Liver (tissue), 9 donors: ENCODE results near the gene EIF4G3. TPM values are rescaled to one million over a fixed set of nuclear protein-coding genes. Genes with fewer than 3 reads are reported as not detected.

ENCODE experiments used
- DNase-seq: peaks from one replicate; pipeline ENCODE4 v3.0.0-alpha.2; 2017; ENCODE audit warnings: low spot score
- H3K27ac ChIP-seq, 2 donors: one replicate each; pipeline ENCODE4 v1.7.0; 2013; ENCODE audit warnings: inconsistent platforms in 2 of 2, low read length in 2 of 2, control low read depth in 1 of 2, low read depth in 1 of 2, mild to moderate bottlenecking in 1 of 2
- H3K27me3 ChIP-seq, 4 donors: one replicate each; pipeline versions ENCODE4 v1.6.1 to v1.7.0; 2013; ENCODE audit warnings: low read length in 3 of 4, inconsistent platforms in 1 of 4, mild to moderate bottlenecking in 1 of 4, moderate library complexity in 1 of 4; ENCODE audit not compliant: control insufficient read depth in 4 of 4, insufficient read depth in 4 of 4
- H3K36me3 ChIP-seq, 4 donors: one replicate each; pipeline versions ENCODE4 v1.6.1 to v1.7.0; 2013; ENCODE audit warnings: low read length in 3 of 4, mild to moderate bottlenecking in 3 of 4, low read depth in 1 of 4, moderate library complexity in 1 of 4; ENCODE audit not compliant: control insufficient read depth in 4 of 4, insufficient read depth in 3 of 4
- H3K4me1 ChIP-seq, 4 donors: one replicate each; pipeline versions ENCODE4 v1.6.1 to v1.7.0; 2013; ENCODE audit warnings: low read length in 3 of 4, mild to moderate bottlenecking in 3 of 4, moderate library complexity in 1 of 4; ENCODE audit not compliant: control insufficient read depth in 4 of 4, insufficient read depth in 4 of 4
- H3K4me3 ChIP-seq, 3 donors: one replicate each; pipeline versions ENCODE4 v1.6.1 to v1.7.0; 2013; ENCODE audit warnings: low read length in 3 of 3, control low read depth in 1 of 3, low read depth in 1 of 3, mild to moderate bottlenecking in 1 of 3
- H3K9ac ChIP-seq, 2 donors: one replicate each; pipeline ENCODE4 v1.7.0; 2013; ENCODE audit warnings: low read length in 2 of 2, mild to moderate bottlenecking in 2 of 2, moderate library complexity in 2 of 2, control low read depth in 1 of 2, low read depth in 1 of 2
- H3K9me3 ChIP-seq, 4 donors: one replicate each; pipeline versions ENCODE4 v1.6.1 to v1.7.0; 2013; ENCODE audit warnings: low read length in 3 of 4; ENCODE audit not compliant: control insufficient read depth in 4 of 4
- ATF3 ChIP-seq: IDR thresholded peaks from 2 replicates; pipeline ENCODE4 v1.6.1; 2016; ENCODE audit warnings: antibody characterized with exemption
- CTCF ChIP-seq: fragments of 150-350 bp; IDR thresholded peaks from 2 replicates; pipeline ENCODE4 v1.5.1; 2017; ENCODE audit warnings: improper control_type of control experiment, low read depth, low read length; ENCODE audit not compliant: missing input control
- EGR1 ChIP-seq, 2 donors: IDR thresholded peaks; 2 replicates each; pipeline ENCODE4 v1.6.1; 2016 to 2018; ENCODE audit warnings: antibody characterized with exemption in 2 of 2, low read depth in 2 of 2
- FOXA1 ChIP-seq: IDR thresholded peaks from 2 replicates; pipeline ENCODE4 v1.6.1; 2016; ENCODE audit warnings: antibody characterized with exemption
- FOXA2 ChIP-seq: IDR thresholded peaks from 2 replicates; pipeline ENCODE4 v1.6.1; 2016; ENCODE audit warnings: antibody characterized with exemption
- HNF4A ChIP-seq, 2 donors: conservative IDR thresholded peaks; 2 replicates each; pipeline ENCODE4 v1.6.1; 2016; ENCODE audit warnings: antibody characterized with exemption in 2 of 2, mild to moderate bottlenecking in 2 of 2
- JUND ChIP-seq, 2 donors: IDR thresholded peaks; 2 replicates each; pipeline ENCODE4 v1.6.1; 2016; ENCODE audit warnings: antibody characterized with exemption in 2 of 2
- RAD21 ChIP-seq, 2 donors: IDR thresholded peaks; 2 replicates each; pipeline ENCODE4 v1.6.1; 2016; ENCODE audit warnings: antibody characterized with exemption in 2 of 2, mild to moderate bottlenecking in 2 of 2
- REST ChIP-seq: IDR thresholded peaks from 2 replicates; pipeline ENCODE4 v1.6.1; 2016; ENCODE audit warnings: antibody characterized with exemption, mild to moderate bottlenecking
- RXRA ChIP-seq, 2 donors: IDR thresholded peaks; 2 replicates each; pipeline ENCODE4 v1.6.1; 2017 to 2018; ENCODE audit warnings: antibody characterized with exemption in 2 of 2, mild to moderate bottlenecking in 1 of 2
- SP1 ChIP-seq: IDR thresholded peaks from 2 replicates; pipeline ENCODE4 v1.6.1; 2018; ENCODE audit warnings: antibody characterized with exemption, mild to moderate bottlenecking
- YY1 ChIP-seq: IDR thresholded peaks from 2 replicates; pipeline ENCODE4 v1.6.1; 2016; ENCODE audit warnings: antibody characterized with exemption, mild to moderate bottlenecking
- WGBS: extraction: QIAGEN DNeasy Blood & Tissue Kit; methylation state at CpG from one replicate; pipeline ENCODE4 v1.1.7; 2013; 5-methylcytosine and 5-hydroxymethylcytosine counted together
- polyA plus RNA-seq, 2 donors: library from polyadenylated mRNA; stranded (reverse) in 1 of 2; unstranded in 1 of 2; fragments of 200-250 nt in 1 of 2; fragments of >200 nt in 1 of 2; fragmentation: Nextera tagmentation in 1 of 2; extraction: Ambion mirVana in 1 of 2; gene quantifications; one replicate each; pipeline versions ENCODE4 v1.2.1 to v1.2.3, GENCODE V29; 2013 to 2015
- total RNA-seq, 2 donors: library from RNA; depleted of rRNA; stranded (reverse); fragments of >200 nt; gene quantifications; one replicate each; pipeline ENCODE4 v1.2.3, GENCODE V29; 2014
- donor health status: healthy.
- donor health status: healthy.
- donor health status: healthy.
- donor health status: healthy.
- donor health status: healthy.

EIF4G3 gene
- total and polyA plus RNA-seq, 4 donors: 7.6 to 22.8 (median 11.7) TPM

- no peak for TF ChIP-seq FOXA2
- no peak for TF ChIP-seq HNF4A (conservative IDR thresholded peaks at IDR 0.05)
- no peak for TF ChIP-seq CTCF
Observed at GRCh38 chr1:20870718-20871117, 306.0 kb downstream of the EIF4G3 start (continued).

- Histone ChIP-seq H3K9me3 (no peaks in the 10 kb centered on the region), H3K27me3 (no peaks in the 10 kb centered on the region), H3K36me3 (peaks cover 0 to 11% (median 6%) of the 10 kb centered on the region in 4 donors), H3K27ac (no peak overlapping the region), H3K9ac (no peak overlapping the region), H3K4me3 (no peak overlapping the region), H3K4me1 (no peaks in the 10 kb centered on the region)
- no peak for DNase-seq
- TF ChIP-seq RAD21 (IDR thresholded peaks at IDR 0.05): no peak
- no peak for TF ChIP-seq EGR1 (IDR thresholded peaks at IDR 0.05; ENCODE audit: low read depth in 2 of 2)
- TF ChIP-seq FOXA1: no peak
- TF ChIP-seq REST: no peak
- TF ChIP-seq HNF4A (conservative IDR thresholded peaks at IDR 0.05): no peak
- no peak for TF ChIP-seq JUND (IDR thresholded peaks at IDR 0.05)
- 98% methylated on average over 2 of the region's 2 CpGs for WGBS
Observed at GRCh38 chr1:20868263-20868662, 308.4 kb downstream of the EIF4G3 start.

GRCh38 chr1:20867847-20868246 lies 308.9 kb downstream of the EIF4G3 start:
- Histone ChIP-seq H3K9me3 (no peaks in the 10 kb centered on the region), H3K4me3 (no peak overlapping the region), H3K9ac (no peak overlapping the region), H3K27me3 (no peaks in the 10 kb centered on the region), H3K36me3 (peaks cover 0 to 14% (median 6%) of the 10 kb centered on the region in 4 donors), H3K27ac (no peak overlapping the region), H3K4me1 (no peaks in the 10 kb centered on the region)
- TF ChIP-seq JUND (IDR thresholded peaks at IDR 0.05) (no peak), SP1 (no peak), RXRA (IDR thresholded peaks at IDR 0.05) (no peak), FOXA1 (no peak), YY1 (no peak), ATF3 (no peak), CTCF (no peak)
- DNase-seq: no peak
